Peyer's patch (tissue), 4 donors: ENCODE results near the gene ROBO2. TPM values are rescaled to one million over a fixed set of nuclear protein-coding genes. Genes with fewer than 3 reads are reported as not detected.

Source experiments
- DNase-seq, 3 donors: peaks; one replicate each; pipeline ENCODE4 v3.0.0-alpha.2; 2017 to 2019
- H3K27ac ChIP-seq, 4 donors: fragments of 200-600 bp; sonication (generic); one replicate each; pipeline ENCODE4 v1.5.1; 2016 to 2019
- H3K27me3 ChIP-seq, 2 donors: fragments of 200-600 bp; sonication (generic); one replicate each; pipeline ENCODE4 v1.5.1; 2019
- H3K36me3 ChIP-seq, 3 donors: fragments of 200-600 bp; sonication (generic); one replicate each; pipeline ENCODE4 v1.5.1; 2016 to 2019
- H3K4me1 ChIP-seq, 4 donors: fragments of 200-600 bp; sonication (generic); one replicate each; pipeline ENCODE4 v1.5.1; 2016 to 2019
- H3K4me3 ChIP-seq, 4 donors: fragments of 200-600 bp; sonication (generic); 1 replicate in 3 of 4; 2 replicates in 1 of 4; pipeline ENCODE4 v1.5.1; 2016 to 2019; ENCODE audit warnings: mild to moderate bottlenecking in 1 of 4
- H3K9me3 ChIP-seq, 4 donors: fragments of 200-600 bp; sonication (generic); one replicate each; pipeline ENCODE4 v1.5.1; 2016 to 2019; ENCODE audit warnings: mild to moderate bottlenecking in 1 of 4
- POLR2A ChIP-seq, 2 donors: fragments of 450-650 bp; IDR thresholded peaks; one replicate each; pipeline ENCODE4 v1.5.1; 2017; ENCODE audit warnings: antibody characterized with exemption in 2 of 2, mild to moderate bottlenecking in 2 of 2, moderate library complexity in 2 of 2
- total RNA-seq, 4 donors: library from RNA; depleted of rRNA; stranded (reverse); fragments of >200 nt; gene quantifications; one replicate each; pipeline ENCODE4 v1.1.0, GENCODE V29; 2016
- TF ChIP-seq, protein P1 (sequence below), 6 experiments: fragments of 450-650 bp in 4 of 6; fragments of 200-600 bp in 2 of 6; sonication (generic) in 1 of 6; IDR thresholded peaks; one replicate each; pipeline ENCODE4 v1.5.1; 2017 to 2019; ENCODE audit warnings: antibody characterized with exemption in 6 of 6, mild to moderate bottlenecking in 3 of 6, moderate library complexity in 1 of 6

The ROBO2 gene
- total RNA-seq, 4 donors from 2014 or later: 1.1 to 5.4 (median 3.4) TPM

DNA sequence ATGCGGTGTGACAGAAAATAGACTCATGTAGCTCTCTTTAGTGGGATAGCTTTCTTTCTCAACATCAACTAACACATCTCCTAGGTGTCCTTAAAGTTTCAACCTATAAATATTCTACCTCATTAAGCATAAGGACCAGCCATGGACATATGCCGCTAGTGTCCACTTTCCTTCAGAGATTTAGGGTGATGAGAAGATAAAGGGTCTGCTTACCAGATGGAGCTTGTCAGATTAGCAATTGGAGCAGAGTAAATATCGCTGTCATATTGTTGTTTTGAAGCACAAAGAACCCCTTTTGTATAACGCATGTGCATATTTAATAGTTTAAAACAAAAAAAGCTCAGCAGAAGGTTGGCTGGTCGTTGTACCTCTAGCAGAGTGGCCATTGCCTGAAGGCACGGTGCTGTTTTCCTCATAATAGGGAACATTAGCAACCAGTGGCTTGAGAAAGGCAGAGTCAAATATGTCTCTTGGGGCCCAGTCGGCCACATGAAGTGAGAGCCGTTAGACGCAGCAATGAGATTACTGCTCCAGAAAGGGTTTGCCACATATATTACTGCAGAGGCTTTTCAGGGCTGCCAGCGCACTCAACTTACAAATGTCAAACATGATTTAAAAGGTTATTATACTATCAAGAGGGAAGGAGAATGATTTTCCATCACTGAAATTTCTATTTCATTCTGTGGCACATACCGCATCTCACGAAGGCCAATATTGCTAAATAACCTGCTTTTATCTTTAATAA is 264.2 kb downstream of the ROBO2 start:
- no peaks in the 10 kb centered on the region for H3K4me1 ChIP-seq
- no peak overlapping the region for H3K4me3 ChIP-seq
- no peak for DNase-seq
- H3K27ac ChIP-seq: no peak overlapping the region
- H3K9me3 ChIP-seq: no peaks in the 10 kb centered on the region
- no peaks in the 10 kb centered on the region for H3K27me3 ChIP-seq
- no peaks in the 10 kb centered on the region for H3K36me3 ChIP-seq
- TF ChIP-seq POLR2A (IDR thresholded peaks at IDR 0.05): no peak
- TF ChIP-seq, protein P1, sequence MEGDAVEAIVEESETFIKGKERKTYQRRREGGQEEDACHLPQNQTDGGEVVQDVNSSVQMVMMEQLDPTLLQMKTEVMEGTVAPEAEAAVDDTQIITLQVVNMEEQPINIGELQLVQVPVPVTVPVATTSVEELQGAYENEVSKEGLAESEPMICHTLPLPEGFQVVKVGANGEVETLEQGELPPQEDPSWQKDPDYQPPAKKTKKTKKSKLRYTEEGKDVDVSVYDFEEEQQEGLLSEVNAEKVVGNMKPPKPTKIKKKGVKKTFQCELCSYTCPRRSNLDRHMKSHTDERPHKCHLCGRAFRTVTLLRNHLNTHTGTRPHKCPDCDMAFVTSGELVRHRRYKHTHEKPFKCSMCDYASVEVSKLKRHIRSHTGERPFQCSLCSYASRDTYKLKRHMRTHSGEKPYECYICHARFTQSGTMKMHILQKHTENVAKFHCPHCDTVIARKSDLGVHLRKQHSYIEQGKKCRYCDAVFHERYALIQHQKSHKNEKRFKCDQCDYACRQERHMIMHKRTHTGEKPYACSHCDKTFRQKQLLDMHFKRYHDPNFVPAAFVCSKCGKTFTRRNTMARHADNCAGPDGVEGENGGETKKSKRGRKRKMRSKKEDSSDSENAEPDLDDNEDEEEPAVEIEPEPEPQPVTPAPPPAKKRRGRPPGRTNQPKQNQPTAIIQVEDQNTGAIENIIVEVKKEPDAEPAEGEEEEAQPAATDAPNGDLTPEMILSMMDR (IDR thresholded peaks at IDR 0.05): no peak

DNA sequence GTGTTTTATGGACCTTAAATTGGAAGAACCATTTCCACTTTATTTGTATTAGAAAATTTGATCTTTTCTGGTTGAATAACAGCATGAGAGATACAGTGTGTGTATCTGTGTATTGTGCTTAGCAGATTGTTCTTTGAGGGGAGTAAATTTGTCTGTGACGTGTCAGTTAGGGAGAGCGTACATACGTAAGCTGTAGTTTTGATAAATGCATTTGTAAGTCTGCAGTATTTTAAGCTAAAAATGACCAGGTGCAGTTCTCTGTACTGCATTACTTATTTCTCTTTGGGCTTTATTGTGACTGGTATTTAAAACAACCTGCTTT is 264.8 kb downstream of the ROBO2 start:
- H3K4me3 ChIP-seq: no peak overlapping the region
- H3K36me3 ChIP-seq: no peaks in the 10 kb centered on the region
- no peaks in the 10 kb centered on the region for H3K4me1 ChIP-seq
- DNase-seq: no peak
- H3K27me3 ChIP-seq: no peaks in the 10 kb centered on the region
- TF ChIP-seq, protein P1 (IDR thresholded peaks at IDR 0.05): no peak
- no peak for TF ChIP-seq POLR2A (IDR thresholded peaks at IDR 0.05)
- no peak overlapping the region for H3K27ac ChIP-seq
- no peaks in the 10 kb centered on the region for H3K9me3 ChIP-seq

DNA sequence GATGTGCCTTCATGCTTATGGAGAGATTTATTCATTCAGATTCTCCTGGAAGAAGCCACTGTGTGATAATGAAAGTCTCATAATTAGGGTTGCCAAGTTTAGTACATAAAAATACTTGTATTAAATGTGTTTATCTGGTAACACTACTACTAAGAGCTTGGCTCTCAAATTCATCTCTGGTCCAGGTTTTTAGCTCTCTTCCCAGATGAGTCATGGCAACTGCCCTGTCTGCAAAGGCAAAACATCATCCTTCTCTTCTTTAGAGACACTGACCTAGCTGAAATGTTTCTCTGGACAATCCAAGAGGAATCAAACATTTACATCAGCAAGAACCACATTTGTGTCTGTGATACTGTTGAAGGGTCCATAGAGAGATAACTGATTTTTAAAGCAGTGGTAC is 269.6 kb downstream of the ROBO2 start:
- no peaks in the 10 kb centered on the region for H3K27me3 ChIP-seq
- DNase-seq: no peak
- no peak overlapping the region for H3K27ac ChIP-seq

DNA sequence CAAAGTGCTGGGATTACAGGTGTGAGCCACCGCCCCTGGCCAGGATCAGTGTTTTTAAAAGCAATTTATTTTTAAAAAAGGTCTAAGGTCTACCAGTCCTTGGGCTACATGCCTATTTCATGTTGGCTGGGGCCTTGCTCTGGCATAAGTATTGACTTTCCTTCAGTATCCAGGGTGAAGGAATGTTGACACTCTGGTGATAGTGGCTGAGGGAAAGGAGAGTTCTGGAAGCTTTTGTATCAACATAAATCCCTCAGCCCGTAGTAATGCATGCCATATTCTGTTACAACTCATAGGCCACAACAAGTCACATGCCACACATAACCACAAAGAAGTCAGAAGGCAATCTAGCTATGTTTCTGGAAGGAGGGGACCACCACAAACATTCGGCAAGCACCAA is 273.9 kb downstream of the ROBO2 start:
- H3K4me3 ChIP-seq: no peak overlapping the region
- H3K27me3 ChIP-seq: no peaks in the 10 kb centered on the region
- H3K36me3 ChIP-seq: no peaks in the 10 kb centered on the region
- TF ChIP-seq POLR2A (IDR thresholded peaks at IDR 0.05): no peak
- TF ChIP-seq, protein P1 (IDR thresholded peaks at IDR 0.05): no peak
- no peak overlapping the region for H3K27ac ChIP-seq
- H3K4me1 ChIP-seq: no peaks in the 10 kb centered on the region
- no peaks in the 10 kb centered on the region for H3K9me3 ChIP-seq
- no peak for DNase-seq

More for the DNA sequence above, 269.6 kb downstream of the ROBO2 start:
- Histone ChIP-seq H3K4me3 (no peak overlapping the region), H3K36me3 (no peaks in the 10 kb centered on the region), H3K9me3 (no peaks in the 10 kb centered on the region), H3K4me1 (no peaks in the 10 kb centered on the region)
- TF ChIP-seq, protein P1 (IDR thresholded peaks at IDR 0.05): no peak
- no peak for TF ChIP-seq POLR2A (IDR thresholded peaks at IDR 0.05)

DNA sequence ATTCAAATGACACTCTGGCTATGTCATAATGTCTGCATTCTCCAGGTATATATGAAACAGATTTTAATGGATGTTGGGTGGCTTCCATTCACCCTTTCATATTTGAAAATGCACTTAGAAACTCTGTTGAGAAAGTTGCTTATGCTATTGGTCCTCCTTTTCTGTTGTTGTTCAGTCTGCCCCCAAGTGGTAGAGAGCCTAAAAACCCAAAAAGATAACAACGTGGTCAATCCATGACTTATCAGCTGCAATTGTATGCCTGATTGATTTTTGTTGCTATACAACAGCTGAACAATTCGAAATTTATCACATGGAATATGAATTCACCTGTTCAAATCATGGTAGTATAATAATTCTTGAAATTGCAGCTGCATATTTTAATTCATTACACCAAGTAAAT is 279.8 kb downstream of the ROBO2 start:
- H3K36me3 ChIP-seq: no peaks in the 10 kb centered on the region
- H3K27ac ChIP-seq: no peak overlapping the region
- DNase-seq: no peak
- H3K27me3 ChIP-seq: no peaks in the 10 kb centered on the region
- TF ChIP-seq, protein P1 (IDR thresholded peaks at IDR 0.05): no peak
- TF ChIP-seq POLR2A (IDR thresholded peaks at IDR 0.05): no peak
- H3K4me3 ChIP-seq: no peak overlapping the region
- H3K9me3 ChIP-seq: no peaks in the 10 kb centered on the region
- H3K4me1 ChIP-seq: no peaks in the 10 kb centered on the region

DNA sequence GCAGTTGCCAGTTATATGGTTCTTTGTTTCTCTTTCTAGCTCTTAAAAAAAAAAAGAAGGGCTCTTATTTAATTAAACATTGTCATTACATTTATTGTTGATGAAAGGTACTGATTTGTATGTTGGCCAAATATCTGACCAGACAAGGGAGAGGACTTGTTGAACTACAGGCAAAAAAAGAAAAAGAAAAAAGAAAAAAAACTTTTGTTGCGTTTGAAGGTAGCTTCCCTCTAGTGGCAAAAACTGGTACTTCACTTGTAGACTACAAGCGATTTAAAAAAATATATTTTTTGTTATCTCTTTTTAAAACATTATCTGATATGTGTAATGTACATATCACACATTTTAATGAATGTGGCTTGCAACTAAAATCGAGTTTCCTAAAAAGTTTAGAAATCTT is 280.6 kb downstream of the ROBO2 start:
- no peaks in the 10 kb centered on the region for H3K4me1 ChIP-seq
- no peaks in the 10 kb centered on the region for H3K36me3 ChIP-seq
- DNase-seq: no peak
- no peaks in the 10 kb centered on the region for H3K27me3 ChIP-seq
- no peak overlapping the region for H3K4me3 ChIP-seq
- H3K27ac ChIP-seq: no peak overlapping the region
- no peaks in the 10 kb centered on the region for H3K9me3 ChIP-seq
- no peak for TF ChIP-seq POLR2A (IDR thresholded peaks at IDR 0.05)
- TF ChIP-seq, protein P1 (IDR thresholded peaks at IDR 0.05): peak in 5 of 6 experiments; percentile 18 to 67 (median 47)
